ENCODE measurements around the gene KIF1A.
"Not testable (repeated sequence)": the region's sequence is repeated elsewhere in the genome, so short reads cannot be mapped to it uniquely, and the experiment has no call there.

KIF1A gene

DNA sequence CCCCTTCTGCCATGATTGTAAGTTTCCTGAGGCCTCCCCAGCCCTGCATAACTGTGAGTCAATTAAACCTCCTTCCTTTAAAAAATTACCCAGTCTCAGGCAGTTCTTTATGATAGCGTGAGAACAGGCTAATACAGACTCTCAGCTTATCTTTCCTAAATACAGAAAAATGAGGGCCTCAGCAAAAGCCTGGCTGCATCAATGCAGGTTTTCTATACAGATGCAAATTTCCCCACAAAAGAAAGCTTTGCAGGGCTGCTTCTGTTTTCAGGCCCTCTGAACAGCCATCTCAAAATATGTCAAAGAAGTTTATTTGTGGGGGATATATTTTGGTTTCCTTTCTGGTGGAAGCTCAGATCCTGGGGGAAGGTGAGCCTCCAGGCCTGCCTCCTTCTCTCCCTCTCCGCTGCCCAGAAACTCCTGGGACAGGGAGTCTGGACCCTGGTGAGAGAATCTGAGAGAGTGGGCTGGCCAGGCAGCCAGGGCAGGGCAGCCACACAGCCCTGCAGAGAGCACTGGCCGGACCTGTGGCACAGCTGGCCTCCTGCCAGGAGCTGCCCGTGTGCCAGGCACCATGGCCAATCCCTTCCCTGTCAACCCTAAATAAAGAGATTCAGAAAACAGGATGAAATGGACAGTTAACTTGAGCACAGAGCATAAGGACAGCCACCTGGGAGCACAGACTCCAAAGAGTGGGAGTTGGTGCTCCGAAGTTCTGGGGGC lies 27.0 kb upstream of the KIF1A start:
- TF ChIP-seq, protein P1, sequence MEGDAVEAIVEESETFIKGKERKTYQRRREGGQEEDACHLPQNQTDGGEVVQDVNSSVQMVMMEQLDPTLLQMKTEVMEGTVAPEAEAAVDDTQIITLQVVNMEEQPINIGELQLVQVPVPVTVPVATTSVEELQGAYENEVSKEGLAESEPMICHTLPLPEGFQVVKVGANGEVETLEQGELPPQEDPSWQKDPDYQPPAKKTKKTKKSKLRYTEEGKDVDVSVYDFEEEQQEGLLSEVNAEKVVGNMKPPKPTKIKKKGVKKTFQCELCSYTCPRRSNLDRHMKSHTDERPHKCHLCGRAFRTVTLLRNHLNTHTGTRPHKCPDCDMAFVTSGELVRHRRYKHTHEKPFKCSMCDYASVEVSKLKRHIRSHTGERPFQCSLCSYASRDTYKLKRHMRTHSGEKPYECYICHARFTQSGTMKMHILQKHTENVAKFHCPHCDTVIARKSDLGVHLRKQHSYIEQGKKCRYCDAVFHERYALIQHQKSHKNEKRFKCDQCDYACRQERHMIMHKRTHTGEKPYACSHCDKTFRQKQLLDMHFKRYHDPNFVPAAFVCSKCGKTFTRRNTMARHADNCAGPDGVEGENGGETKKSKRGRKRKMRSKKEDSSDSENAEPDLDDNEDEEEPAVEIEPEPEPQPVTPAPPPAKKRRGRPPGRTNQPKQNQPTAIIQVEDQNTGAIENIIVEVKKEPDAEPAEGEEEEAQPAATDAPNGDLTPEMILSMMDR (conservative IDR thresholded peaks at IDR 0.05; ENCODE audit: control insufficient read depth, insufficient read depth, low read depth, low read length), result no peak
- DNase-seq (ENCODE audit: low read depth), result no peak
- no peak overlapping the region for H3K4me3 ChIP-seq (ENCODE audit: control insufficient read depth, low read depth, low read length)

DNA sequence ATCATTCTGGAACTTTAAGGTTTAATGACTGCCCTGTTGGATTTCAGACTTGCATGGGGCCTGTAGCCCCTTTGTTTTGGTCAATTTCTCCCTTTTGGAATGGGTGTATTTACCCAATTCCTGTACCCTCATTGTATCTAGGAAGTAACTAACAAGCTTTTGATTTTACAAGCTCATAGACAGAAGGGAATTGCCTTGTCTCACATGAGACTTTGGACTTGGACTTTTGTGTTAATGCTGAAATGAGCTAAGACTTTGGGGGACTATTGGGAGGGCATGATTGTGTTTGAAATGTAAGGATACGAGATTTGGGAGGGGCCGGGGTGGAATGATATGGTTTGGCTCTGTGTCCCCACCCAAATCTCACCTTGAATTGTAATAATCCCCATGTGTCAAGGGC lies 26.3 kb upstream of the KIF1A start:
- DNase-seq (ENCODE audit: low read depth); H3K4me3 ChIP-seq (ENCODE audit: control insufficient read depth, low read depth, low read length): not testable (repeated sequence)

DNA sequence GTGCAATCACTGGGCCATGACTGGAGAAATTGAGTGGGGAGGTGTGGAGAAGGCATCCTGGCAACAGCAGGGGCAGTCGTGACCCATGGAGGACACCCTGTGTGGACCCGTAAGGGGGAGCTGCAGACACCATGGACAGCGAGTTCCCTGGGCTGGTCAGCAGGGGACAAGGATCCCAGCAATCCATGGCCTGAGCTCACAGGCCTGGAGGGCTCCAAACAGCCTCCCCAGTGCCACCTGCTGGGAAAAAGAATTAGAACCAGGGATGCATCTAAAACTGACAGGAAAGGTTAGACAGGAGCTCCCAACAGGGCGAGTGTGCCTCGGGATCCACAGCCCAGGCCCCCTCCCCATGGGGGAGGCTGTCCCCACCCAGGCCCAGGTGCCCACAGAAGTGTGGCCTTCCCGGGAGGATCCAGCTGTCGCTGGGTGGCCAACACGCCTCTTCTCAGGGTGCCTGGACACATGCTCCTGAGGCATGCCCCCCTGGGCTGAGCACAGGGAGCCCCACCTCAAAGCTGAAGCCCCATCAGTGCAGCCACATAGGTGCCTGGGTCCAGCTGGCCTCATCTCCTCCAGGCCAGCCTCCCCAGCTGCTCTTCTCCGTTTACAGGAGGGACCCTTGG lies 20.5 kb upstream of the KIF1A start:
- no peak overlapping the region for H3K4me3 ChIP-seq (ENCODE audit: control insufficient read depth, low read depth, low read length)
- TF ChIP-seq, protein P1 (conservative IDR thresholded peaks at IDR 0.05; ENCODE audit: control insufficient read depth, insufficient read depth, low read depth, low read length), result peak; percentile 73
- peak; percentile 66 for DNase-seq (ENCODE audit: low read depth)

DNA sequence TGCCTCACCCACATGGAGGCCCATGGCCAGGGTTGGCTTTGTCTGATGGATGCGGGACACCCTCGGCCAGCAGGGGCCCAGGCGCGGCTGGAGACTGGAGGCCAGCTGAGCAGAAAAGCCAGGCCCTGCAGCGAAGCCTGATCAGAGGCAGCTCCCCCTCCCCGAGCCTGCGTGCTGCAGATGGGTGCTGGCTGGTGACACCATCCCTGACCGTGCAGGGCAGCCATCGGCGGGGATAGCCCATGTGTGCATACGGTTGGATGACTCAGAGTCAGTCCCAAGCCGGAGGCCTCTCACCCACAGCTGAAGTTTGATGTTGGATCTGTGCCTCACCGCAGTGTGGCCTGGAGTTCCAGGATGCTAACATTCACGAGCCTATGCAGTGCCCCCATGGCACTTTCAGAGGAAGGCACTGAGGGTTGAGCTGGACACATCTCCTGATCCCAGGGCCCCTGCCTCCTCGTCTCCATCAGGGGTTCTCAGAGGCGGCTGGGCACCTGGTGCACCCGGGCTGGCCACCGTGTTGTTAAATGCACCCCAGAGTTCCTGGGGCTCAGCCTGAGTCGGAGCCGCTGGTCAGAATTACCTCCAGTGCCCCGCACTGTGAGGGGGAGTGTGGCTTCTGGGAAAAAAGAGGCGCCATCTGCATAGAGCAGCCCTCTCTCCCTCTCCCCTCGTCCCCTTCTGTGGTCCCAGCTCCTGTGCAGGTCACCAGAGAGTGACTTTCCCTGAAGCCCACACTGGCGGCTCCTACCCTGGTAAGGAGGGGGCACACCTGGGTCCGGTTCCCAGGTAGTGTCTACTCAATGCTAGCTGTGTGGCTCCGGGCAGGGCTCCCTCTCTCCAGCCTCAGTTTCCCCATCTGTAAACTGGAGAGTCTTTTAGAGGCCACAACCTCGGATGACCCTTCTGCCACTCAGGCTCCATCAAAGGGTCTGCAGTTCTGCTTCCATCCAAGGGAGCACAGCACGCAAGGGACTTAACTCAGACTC lies 19.4 kb upstream of the KIF1A start:
- H3K4me3 ChIP-seq (ENCODE audit: control insufficient read depth, low read depth, low read length), result no peak overlapping the region
- DNase-seq (ENCODE audit: low read depth), result peak; percentile 25
- TF ChIP-seq, protein P1 (conservative IDR thresholded peaks at IDR 0.05; ENCODE audit: control insufficient read depth, insufficient read depth, low read depth, low read length), result no peak

DNA sequence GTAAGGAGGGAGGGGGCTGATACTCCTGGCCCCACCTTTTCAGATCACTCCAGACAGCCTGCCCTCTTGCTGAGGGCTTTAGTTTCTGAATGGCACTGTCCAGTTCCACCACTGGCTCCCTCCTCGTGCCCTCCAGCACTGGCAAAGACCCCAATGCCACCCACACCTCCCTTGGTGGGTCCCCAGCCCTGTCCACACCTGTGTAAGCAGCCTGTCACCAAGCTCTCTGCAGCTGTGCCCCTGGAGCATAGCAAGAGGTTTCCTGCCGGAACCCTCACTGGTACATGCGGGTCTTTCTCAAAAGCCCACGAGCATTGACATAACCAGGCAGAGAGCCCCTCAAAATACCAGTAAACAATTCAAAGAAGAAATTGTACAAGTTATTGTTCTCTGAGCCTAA lies 17.6 kb upstream of the KIF1A start:
- TF ChIP-seq, protein P1 (conservative IDR thresholded peaks at IDR 0.05; ENCODE audit: control insufficient read depth, insufficient read depth, low read depth, low read length), result no peak
- H3K4me3 ChIP-seq (ENCODE audit: control insufficient read depth, low read depth, low read length), result no peak overlapping the region
- DNase-seq (ENCODE audit: low read depth), result no peak

DNA sequence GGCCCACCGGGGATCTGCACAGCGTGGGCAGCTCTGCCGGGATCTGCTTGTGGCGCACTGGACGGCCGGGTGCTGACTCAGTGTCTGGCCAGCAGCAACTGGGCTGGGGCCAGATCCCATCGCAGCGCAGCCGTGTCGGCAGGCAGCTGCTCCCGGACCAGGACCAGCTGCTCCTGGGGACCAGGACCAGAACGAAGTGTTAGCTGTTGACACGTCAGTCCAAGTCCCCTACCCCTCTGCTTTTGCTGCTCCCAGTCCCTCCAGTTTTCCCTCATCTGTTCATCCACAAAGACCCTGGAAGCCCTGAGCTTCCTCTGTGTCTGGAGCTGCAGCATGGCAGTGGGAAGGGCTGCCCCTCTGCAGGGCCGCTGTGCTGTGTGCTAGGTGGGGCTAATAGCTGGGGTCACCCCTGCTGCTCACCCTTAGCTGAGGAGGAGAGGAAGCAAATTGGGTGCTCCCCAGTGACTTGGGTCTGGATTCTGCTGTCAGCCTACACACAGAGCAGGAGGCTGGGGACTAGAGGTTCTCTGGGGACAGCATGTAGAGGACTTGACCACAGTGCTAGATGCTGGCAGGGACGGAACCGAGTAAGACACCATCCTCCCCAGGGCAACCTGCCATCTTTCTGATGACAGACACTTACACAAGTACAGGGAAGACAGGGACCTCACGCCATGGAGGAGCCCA lies 16.9 kb upstream of the KIF1A start:
- H3K4me3 ChIP-seq (ENCODE audit: control insufficient read depth, low read depth, low read length), result no peak overlapping the region
- TF ChIP-seq, protein P1 (conservative IDR thresholded peaks at IDR 0.05; ENCODE audit: control insufficient read depth, insufficient read depth, low read depth, low read length), result no peak
- peak; percentile 55 for DNase-seq (ENCODE audit: low read depth)
